CD4-positive, alpha-beta memory T cell (primary cell): Measurements from ENCODE around the gene MAPKBP1. TPM values are rescaled to one million over a fixed set of nuclear protein-coding genes. Genes with fewer than 3 reads are reported as not detected.
A peak's percentile ranks its signal among the peaks of the same experiment; 100 is the strongest.
"Not testable (repeated sequence)": the region's sequence is repeated elsewhere in the genome, so short reads cannot be mapped to it uniquely, and the experiment has no call there.

Experiments used
- CTCF ChIA-PET: fragments of 350-600 bp; sonication (Branson Sonifier 250); formaldehyde crosslinking; loops from one replicate; lab custom pipeline; 2021; ENCODE audit warnings: inconsistent platforms; ENCODE audit not compliant: partially characterized antibody; lab: Charles Lee
- POLR2A ChIA-PET: fragments of 350-600 bp; sonication (Branson Sonifier 250); formaldehyde crosslinking; loops from one replicate; lab custom pipeline; 2021; ENCODE audit not compliant: partially characterized antibody; lab: Charles Lee
- DNase-seq, 5 donors: peaks; one replicate each; pipeline versions ENCODE4 v3.0.0 to v3.0.0-alpha.2; 2020 to 2022; ENCODE audit warnings: mixed read lengths in 1 of 5
- H3K27ac ChIP-seq: one replicate; pipeline ENCODE4 v1.7.0; 2013; ENCODE audit warnings: low read depth, low read length
- H3K27me3 ChIP-seq: 2 replicates; pipeline ENCODE4 v1.7.0; 2013; ENCODE audit warnings: mild to moderate bottlenecking, low read length, moderate library complexity; ENCODE audit not compliant: insufficient read depth
- H3K36me3 ChIP-seq: 2 replicates; pipeline ENCODE4 v1.7.0; 2013; ENCODE audit warnings: mild to moderate bottlenecking, low read length, moderate library complexity; ENCODE audit not compliant: insufficient read depth
- H3K4me1 ChIP-seq: 2 replicates; pipeline ENCODE4 v1.7.0; 2013; ENCODE audit warnings: mild to moderate bottlenecking, low read length, moderate library complexity; ENCODE audit not compliant: insufficient read depth
- H3K4me3 ChIP-seq, 2 donors: one replicate each; pipeline ENCODE4 v1.7.0; 2013; ENCODE audit warnings: low read length in 2 of 2, mild to moderate bottlenecking in 1 of 2
- H3K9me3 ChIP-seq, 2 donors: one replicate each; pipeline ENCODE4 v1.7.0; 2013; ENCODE audit warnings: low read length in 2 of 2, control low read depth in 1 of 2; ENCODE audit not compliant: control insufficient read depth in 1 of 2
- H3K27ac Mint-ChIP-seq, 7 donors: one replicate each; pipeline ENCODE4 v1.8.0; 2020 to 2021; ENCODE audit warnings: mixed read lengths in 7 of 7, mild to moderate bottlenecking in 6 of 7, inconsistent platforms in 3 of 7, moderate library complexity in 3 of 7
- H3K27me3 Mint-ChIP-seq, 2 donors: one replicate each; pipeline ENCODE4 v1.8.0; 2020 to 2021; ENCODE audit warnings: mixed read lengths in 2 of 2
- H3K36me3 Mint-ChIP-seq, 2 donors: one replicate each; pipeline ENCODE4 v1.8.0; 2020 to 2021; ENCODE audit warnings: mixed read lengths in 2 of 2, inconsistent platforms in 1 of 2, mild to moderate bottlenecking in 1 of 2
- H3K4me1 Mint-ChIP-seq, 4 donors: one replicate each; pipeline ENCODE4 v1.8.0; 2020 to 2021; ENCODE audit warnings: mixed read lengths in 4 of 4, mild to moderate bottlenecking in 1 of 4
- H3K4me3 Mint-ChIP-seq, 8 donors: one replicate each; pipeline ENCODE4 v1.8.0; 2020 to 2021; ENCODE audit warnings: mixed read lengths in 8 of 8, mild to moderate bottlenecking in 7 of 8, moderate library complexity in 6 of 8, inconsistent platforms in 3 of 8
- H3K9me3 Mint-ChIP-seq, 8 donors: one replicate each; pipeline ENCODE4 v1.8.0; 2020 to 2021; ENCODE audit warnings: mixed read lengths in 8 of 8, mild to moderate bottlenecking in 5 of 8, inconsistent platforms in 3 of 8, moderate library complexity in 1 of 8
- intact Hi-C: fragments of 100-400 bp; cut with micrococcal nuclease; formaldehyde crosslinking; loops from one replicate; pipeline ENCODE4 v1.15.1; 2023
- polyA plus RNA-seq, 2 donors: library from polyadenylated mRNA; unstranded; fragments of 300-500 nt; fragmentation: Illumina TruSeq; gene quantifications; one replicate each; pipeline ENCODE4 v1.2.3, GENCODE V29; 2021
- total RNA-seq, 2 experiments: library from RNA; stranded (reverse); gene quantifications; one replicate each; pipeline ENCODE4 v1.2.3, GENCODE V29; 2021

The MAPKBP1 gene
- total and polyA plus RNA-seq, 4 experiments from 2014 or later: 0.87 to 42.6 (median 21.7) TPM

DNA sequence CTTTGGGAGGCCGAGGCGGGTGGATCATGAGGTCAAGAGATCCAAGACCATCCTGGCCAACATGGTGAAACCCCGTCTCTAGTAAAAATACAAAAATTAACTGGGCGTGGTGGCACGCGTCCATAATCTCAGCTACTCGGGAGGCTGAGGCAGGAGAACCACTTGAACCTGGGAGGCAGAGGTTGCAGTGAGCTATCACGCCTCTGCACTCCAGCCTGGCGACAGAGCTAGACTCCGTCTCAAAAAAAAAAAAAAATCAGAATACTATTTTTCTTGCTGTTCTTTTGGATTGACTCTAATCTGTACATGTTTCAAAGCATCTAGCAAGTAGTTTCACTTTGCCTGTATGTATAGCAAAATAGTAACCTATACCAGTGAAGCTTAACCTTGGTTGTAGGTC is 38.8 kb upstream of the MAPKBP1 start:
- H3K9me3 Mint-ChIP-seq, DNase-seq, H3K27me3 Mint-ChIP-seq, H3K4me3 Mint-ChIP-seq, H3K4me1 Mint-ChIP-seq, H3K27me3 ChIP-seq, H3K4me3 ChIP-seq, H3K9me3 ChIP-seq, H3K27ac ChIP-seq, POLR2A ChIA-PET, intact Hi-C loops, H3K4me1 ChIP-seq: not testable (repeated sequence)
- H3K36me3 ChIP-seq: peaks cover 37% of the 10 kb centered on the region
- CTCF ChIA-PET: interaction anchor here (1.0 to 1.8 kb wide), 3 partner anchors 37 to 132 kb away, joined by 3 to 4 read pairs (median 3); no protein-coding TSS in a partner anchor
- Mint-ChIP-seq H3K27ac (peak overlapping the region in 1 of 7 donors; percentile 19), H3K36me3 (peaks cover 32 to 66% of the 10 kb centered on the region in 2 donors)

DNA sequence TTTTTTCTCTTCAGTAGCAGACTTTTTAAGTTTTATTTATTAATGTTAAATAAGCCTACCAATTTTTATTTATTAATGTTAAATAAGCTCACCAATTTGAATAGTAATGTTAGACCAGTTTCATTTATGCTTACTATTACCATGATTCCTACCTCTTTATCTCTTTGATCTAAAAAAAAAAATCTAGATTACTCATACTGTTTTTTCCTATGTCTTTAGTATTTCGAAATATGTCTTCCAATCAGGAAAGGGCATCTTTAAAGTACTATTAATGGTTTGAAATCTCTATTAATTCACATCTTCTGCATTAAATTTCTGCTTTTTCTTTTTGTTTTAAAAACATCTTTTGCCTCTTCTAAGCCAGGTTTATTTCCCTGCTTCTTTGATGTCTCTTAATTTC is 27.5 kb upstream of the MAPKBP1 start:
- no peaks in the 10 kb centered on the region for H3K27me3 ChIP-seq
- intact Hi-C loops: no loop called here
- POLR2A ChIA-PET: no interaction called here
- peaks cover 30 to 60% of the 10 kb centered on the region in 2 donors for H3K36me3 Mint-ChIP-seq
- no peak overlapping the region for H3K27ac ChIP-seq
- CTCF ChIA-PET: interaction anchor here (0.7 to 1.5 kb wide), 2 partner anchors 164 to 189 kb away, joined by 3 to 6 read pairs; no protein-coding TSS in a partner anchor
- no peak for DNase-seq
- peaks cover 0 to 4% (median 2%) of the 10 kb centered on the region in 4 donors for H3K4me1 Mint-ChIP-seq
- no peaks in the 10 kb centered on the region for H3K27me3 Mint-ChIP-seq
- peaks cover 0 to 1% (median 0%) of the 10 kb centered on the region in 8 donors for H3K9me3 Mint-ChIP-seq
- H3K4me1 ChIP-seq: no peaks in the 10 kb centered on the region
- H3K9me3 ChIP-seq: no peaks in the 10 kb centered on the region
- no peak overlapping the region for H3K4me3 Mint-ChIP-seq
- peak overlapping the region in 2 of 7 donors; percentile 31 to 50 for H3K27ac Mint-ChIP-seq
- peaks cover 27% of the 10 kb centered on the region for H3K36me3 ChIP-seq
- H3K4me3 ChIP-seq: no peak overlapping the region

- Histone ChIP-seq H3K4me1 (no peaks in the 10 kb centered on the region), H3K4me3 (no peak overlapping the region), H3K27me3 (no peaks in the 10 kb centered on the region), H3K36me3 (peaks cover 33% of the 10 kb centered on the region), H3K27ac (no peak overlapping the region), H3K9me3 (no peaks in the 10 kb centered on the region)
- Mint-ChIP-seq H3K27ac (peak overlapping the region in 1 of 7 donors; percentile 68), H3K4me3 (no peak overlapping the region), H3K9me3 (no peaks in the 10 kb centered on the region), H3K27me3 (no peaks in the 10 kb centered on the region), H3K36me3 (peaks cover 40 to 52% of the 10 kb centered on the region in 2 donors), H3K4me1 (peaks cover 0 to 4% (median under 1%) of the 10 kb centered on the region in 4 donors)
- intact Hi-C loops: no loop called here
- CTCF ChIA-PET: no interaction called here
- no peak for DNase-seq
- POLR2A ChIA-PET: no interaction called here
Observed at GRCh38 chr15:41756198-41756597, 18.1 kb upstream of the MAPKBP1 start.

DNA sequence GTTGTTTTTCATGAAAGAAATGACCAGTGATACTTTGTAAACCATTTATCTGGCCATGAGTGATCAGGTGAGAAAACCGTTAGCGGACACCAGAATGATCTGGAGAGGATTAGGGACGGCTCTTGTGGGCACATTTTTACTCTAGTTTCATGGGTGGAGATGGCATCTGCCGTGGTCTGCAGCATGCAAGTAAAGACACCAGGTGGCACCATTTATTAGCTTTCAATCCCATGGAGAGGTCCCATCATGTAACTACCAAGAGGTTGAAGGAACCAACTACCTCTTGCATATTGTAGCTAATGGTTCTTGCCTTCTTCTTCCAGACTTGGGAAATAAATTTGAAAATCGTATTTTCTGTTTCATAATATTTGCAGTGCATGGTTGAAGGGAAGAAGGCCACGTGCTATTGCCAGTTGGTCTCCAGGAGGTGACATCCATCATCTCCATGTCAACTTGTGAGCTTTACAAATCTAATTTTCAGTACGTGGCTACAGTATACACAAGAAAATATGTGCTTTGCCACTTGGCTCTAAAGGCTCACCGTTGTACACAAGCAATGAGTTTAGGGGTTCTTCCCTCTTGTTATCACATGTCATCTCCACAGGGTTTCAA is 1.5 kb upstream of the MAPKBP1 start:
- ChIA-PET POLR2A (interaction anchor here (0.7 to 3.8 kb wide), 13 partner anchors 14 to 311 kb away, joined by 3 to 56 read pairs (median 15); partner anchors contain the start of genes EHD4, JMJD7 and MGA), CTCF (interaction anchor here (0.7 to 12.3 kb wide), 42 partner anchors 11 to 365 kb away, joined by 3 to 327 read pairs (median 6); partner anchors contain the start of genes JMJD7, MGA and SPTBN5)
- peak overlapping the region; percentile 81 to 98 (median 97) for H3K27ac Mint-ChIP-seq
- Histone ChIP-seq H3K36me3 (no peaks in the 10 kb centered on the region), H3K4me3 (no peak overlapping the region), H3K4me1 (peaks cover 47% of the 10 kb centered on the region), H3K27me3 (no peaks in the 10 kb centered on the region), H3K9me3 (no peaks in the 10 kb centered on the region), H3K27ac (no peak overlapping the region)
- intact Hi-C loops: loop anchor here (1.0 to 2.0 kb wide), 4 partner anchors 131 to 312 kb away; no protein-coding TSS in a partner anchor
- peaks cover 35 to 51% (median 41%) of the 10 kb centered on the region in 4 donors for H3K4me1 Mint-ChIP-seq
- H3K4me3 Mint-ChIP-seq: peak overlapping the region in 3 of 8 donors; percentile 96 to 99 (median 96)
- H3K27me3 Mint-ChIP-seq: no peaks in the 10 kb centered on the region
- no peaks in the 10 kb centered on the region for H3K9me3 Mint-ChIP-seq
- peaks cover 0 to 17% of the 10 kb centered on the region in 2 donors for H3K36me3 Mint-ChIP-seq
- DNase-seq: peak; percentile 63 to 77 (median 74)

DNA sequence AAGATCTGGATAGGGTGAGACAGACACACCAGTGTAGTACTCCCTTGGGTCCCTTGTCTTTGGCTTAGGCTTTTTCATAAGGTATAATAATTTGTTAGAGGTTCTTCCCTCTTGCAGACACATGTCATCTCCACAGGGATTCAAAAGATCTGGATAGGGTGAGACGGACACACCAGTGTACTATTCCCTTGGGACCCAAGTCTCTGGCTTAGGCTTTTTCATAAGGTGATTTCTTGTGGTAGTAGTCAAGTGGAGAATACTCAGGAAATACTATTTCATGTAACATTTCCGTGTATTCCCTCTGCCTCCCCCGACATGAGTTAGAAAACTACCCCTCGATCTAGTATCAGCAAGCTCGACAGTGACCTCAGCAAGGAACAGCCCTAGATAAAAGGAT is 954 bp upstream of the MAPKBP1 start:
- H3K27me3 Mint-ChIP-seq: no peaks in the 10 kb centered on the region
- peaks cover 40 to 56% (median 46%) of the 10 kb centered on the region in 4 donors for H3K4me1 Mint-ChIP-seq
- H3K36me3 Mint-ChIP-seq: peaks cover 0 to 16% of the 10 kb centered on the region in 2 donors
- Histone ChIP-seq H3K4me1 (peaks cover 52% of the 10 kb centered on the region), H3K27me3 (no peaks in the 10 kb centered on the region), H3K4me3 (peak overlapping the region in 1 of 2 donors; percentile 83), H3K27ac (peak overlapping the region; percentile 75), H3K9me3 (no peaks in the 10 kb centered on the region), H3K36me3 (no peaks in the 10 kb centered on the region)
- peak overlapping the region; percentile 95 to 98 (median 97) for H3K27ac Mint-ChIP-seq
- ChIA-PET POLR2A (interaction anchor here (0.7 to 3.8 kb wide), 22 partner anchors 9 to 372 kb away, joined by 3 to 56 read pairs (median 6); partner anchors contain the start of genes EHD4, JMJD7, MGA and PLA2G4B), CTCF (interaction anchor here (0.8 to 12.3 kb wide), 52 partner anchors 11 to 915 kb away, joined by 3 to 327 read pairs (median 6); partner anchors contain the start of genes JMJD7, MGA and SPTBN5)
- DNase-seq: no peak
- H3K4me3 Mint-ChIP-seq: peak overlapping the region in 7 of 8 donors; percentile 45 to 99 (median 95)
- H3K9me3 Mint-ChIP-seq: no peaks in the 10 kb centered on the region
- intact Hi-C loops: loop anchor here (2.0 kb wide), 1 partner anchor 311 kb away; no protein-coding TSS in a partner anchor

DNA sequence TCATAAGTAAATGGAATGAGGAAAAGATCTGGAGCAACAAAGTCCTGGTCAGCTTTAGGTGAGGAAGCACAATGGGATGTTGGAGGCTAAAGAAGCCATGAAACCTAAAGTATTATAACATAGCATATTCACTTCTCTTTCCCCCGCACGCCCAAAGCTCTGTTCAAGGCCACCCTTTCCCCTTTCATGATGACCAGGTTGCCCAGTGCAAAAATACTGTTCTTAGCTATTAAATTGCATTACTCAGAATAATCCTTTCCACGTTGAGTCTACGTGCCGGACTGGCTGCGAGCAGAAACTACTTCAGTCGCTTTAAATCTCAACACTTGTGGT is 589 bp upstream of the MAPKBP1 start:
- ChIA-PET CTCF (interaction anchor here (0.9 to 12.3 kb wide), 47 partner anchors 10 to 916 kb away, joined by 3 to 327 read pairs (median 7); partner anchors contain the start of genes CHAC1, JMJD7, MGA and SPTBN5), POLR2A (interaction anchor here (0.7 to 3.8 kb wide), 26 partner anchors 9 to 717 kb away, joined by 3 to 56 read pairs (median 5); partner anchors contain the start of genes EHD4, JMJD7, MGA and PLA2G4B)
- Mint-ChIP-seq H3K4me1 (peaks cover 42 to 60% (median 49%) of the 10 kb centered on the region in 4 donors), H3K36me3 (peaks cover under 1 to 12% of the 10 kb centered on the region in 2 donors), H3K27me3 (no peaks in the 10 kb centered on the region), H3K27ac (peak overlapping the region; percentile 95 to 98 (median 97)), H3K9me3 (no peaks in the 10 kb centered on the region), H3K4me3 (peak overlapping the region; percentile 91 to 99 (median 96))
- Histone ChIP-seq H3K27ac (peak overlapping the region; percentile 75), H3K4me3 (peak overlapping the region; percentile 67 to 83), H3K36me3 (no peaks in the 10 kb centered on the region), H3K4me1 (peaks cover 56% of the 10 kb centered on the region), H3K27me3 (no peaks in the 10 kb centered on the region), H3K9me3 (no peaks in the 10 kb centered on the region)
- intact Hi-C loops: loop anchor here (1.0 to 2.0 kb wide), 8 partner anchors 38 to 311 kb away; partner anchors contain the start of genes JMJD7, MGA and SPTBN5
- DNase-seq: no peak
